GM19467 (cell line): ENCODE results near the gene PGRMC1.
"Not testable (repeated sequence)": the region's sequence is repeated elsewhere in the genome, so short reads cannot be mapped to it uniquely, and the experiment has no call there.

Experiments used
- ATAC-seq: cut with Tn5 transposase; IDR thresholded peaks from one replicate; pipeline ENCODE4 v1.9.1; 2021; ENCODE audit warnings: mild to moderate bottlenecking, moderate library complexity; ENCODE audit not compliant: unreplicated experiment

The PGRMC1 gene

GRCh38 chrX:119231936-119232445, 4.1 kb upstream of the PGRMC1 start:
- no peak for ATAC-seq

GRCh38 chrX:119235051-119235511, 1.0 kb upstream of the PGRMC1 start:
- no peak for ATAC-seq

DNA sequence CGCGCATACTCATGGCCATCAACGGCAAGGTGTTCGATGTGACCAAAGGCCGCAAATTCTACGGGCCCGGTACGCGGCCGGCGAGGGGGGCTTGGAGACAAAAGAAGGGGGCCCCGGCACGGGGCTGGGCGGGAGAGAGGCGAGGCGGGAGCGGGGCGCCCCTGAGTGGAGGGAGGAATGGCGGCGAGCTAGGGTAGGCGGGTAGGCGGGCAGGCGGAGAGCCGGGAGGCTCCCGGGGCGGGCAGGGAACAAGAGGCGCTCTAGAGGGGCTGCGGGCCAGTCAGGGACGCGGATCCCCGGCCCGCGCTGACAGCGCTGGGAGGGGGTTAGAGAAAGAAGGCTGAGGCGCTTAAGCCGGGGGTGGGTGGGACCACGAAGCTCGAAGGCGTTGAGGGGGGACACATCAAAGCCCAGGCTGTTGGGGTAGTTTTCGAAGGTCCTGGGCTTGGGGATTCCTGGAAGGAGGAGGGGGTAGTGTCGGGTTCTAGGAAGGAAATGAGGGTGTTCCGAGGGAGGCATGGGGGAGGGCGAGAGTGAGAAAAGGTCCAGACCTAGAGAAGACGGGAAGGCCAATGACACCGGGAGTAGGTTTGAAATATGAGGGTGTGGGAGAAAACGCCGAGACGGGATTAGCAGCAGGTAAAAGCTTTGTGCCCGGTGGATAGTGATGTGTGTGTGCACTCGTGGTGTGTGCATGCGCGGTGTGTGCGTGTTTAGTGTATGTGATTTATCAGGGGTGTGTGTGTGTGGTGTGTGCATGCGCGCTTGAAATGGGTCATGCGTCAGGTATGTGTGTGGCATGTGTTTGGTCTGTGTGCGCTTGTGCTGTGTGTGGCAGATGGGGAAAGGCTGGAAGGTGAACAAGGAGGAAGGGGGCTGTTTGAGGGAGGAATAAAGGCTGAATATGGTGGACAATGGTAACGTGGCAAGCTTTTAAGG, 807 bp downstream of the PGRMC1 start:
- no peak for ATAC-seq

DNA sequence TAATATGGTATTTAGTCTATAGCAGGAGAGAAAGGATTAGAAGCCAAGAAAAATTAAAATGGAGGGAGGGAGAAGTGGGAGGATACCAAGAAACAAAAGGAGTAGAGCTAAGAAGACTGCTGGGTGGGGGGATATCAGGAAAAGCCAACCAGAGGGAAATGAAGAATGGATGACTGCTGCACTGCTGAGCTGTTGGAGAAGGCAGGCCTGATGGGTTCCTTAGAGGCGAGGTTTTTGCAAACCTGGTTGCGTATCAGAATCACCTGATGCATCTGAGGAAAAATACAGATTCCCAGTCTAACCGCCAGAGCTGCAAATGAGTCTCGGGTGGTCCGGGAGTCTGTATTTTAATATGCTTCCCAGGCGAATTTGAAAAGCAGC, 1.5 kb downstream of the PGRMC1 start:
- no peak for ATAC-seq

DNA sequence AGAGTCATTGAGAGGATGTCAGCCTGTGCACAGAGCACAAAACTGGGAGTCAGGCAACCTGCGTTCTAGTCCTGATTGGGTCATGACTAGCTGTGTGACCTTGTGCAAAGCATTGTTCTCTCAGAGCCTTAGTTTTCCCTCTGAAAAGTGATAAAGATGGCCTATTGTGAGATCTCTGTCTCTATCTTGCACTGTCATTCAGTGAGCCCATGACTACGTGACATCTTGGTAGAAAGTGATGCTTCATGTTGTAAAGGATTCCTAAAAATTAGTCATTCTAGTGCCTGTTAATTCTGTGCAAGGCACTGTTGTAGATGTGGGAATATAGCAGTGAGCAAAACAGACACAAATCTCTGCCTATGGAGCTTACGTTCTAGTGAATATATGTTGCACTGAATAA, 2.5 kb downstream of the PGRMC1 start:
- ATAC-seq = no peak

- ATAC-seq = no peak
These were observed 4.3 kb downstream of the PGRMC1 start for GRCh38 chrX:119240356-119240755.

DNA sequence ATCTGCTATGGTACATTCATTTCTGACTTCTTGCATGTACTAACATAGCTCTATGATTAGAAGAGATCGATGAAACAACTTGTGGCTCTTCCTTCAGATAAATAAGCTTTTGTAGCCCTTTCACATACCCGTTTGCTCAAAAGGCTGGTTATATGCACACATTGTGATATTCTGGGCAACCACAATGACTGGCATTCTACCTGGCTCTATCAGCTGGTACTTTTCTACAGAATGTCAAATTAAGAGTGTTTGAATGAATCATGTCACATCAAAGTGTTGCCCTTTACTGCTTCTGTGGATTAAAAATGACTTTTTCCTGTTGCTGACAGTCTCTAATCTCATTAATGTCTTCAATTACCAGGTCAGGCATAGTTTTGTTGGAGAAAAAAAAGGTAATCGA, 11.6 kb downstream of the PGRMC1 start:
- no peak for ATAC-seq

GRCh38 chrX:119249891-119250290, 13.8 kb downstream of the PGRMC1 start:
- no peak for ATAC-seq

- ATAC-seq = no peak
These were observed 15.3 kb downstream of the PGRMC1 start for GRCh38 chrX:119251386-119251785.

GRCh38 chrX:119252716-119253115, 16.6 kb downstream of the PGRMC1 start:
- ATAC-seq = no peak

- no peak for ATAC-seq
These were observed 30.4 kb downstream of the PGRMC1 start for GRCh38 chrX:119266364-119266995.

- ATAC-seq = not testable (repeated sequence)
These were observed 31.0 kb downstream of the PGRMC1 start for GRCh38 chrX:119267115-119267514.

DNA sequence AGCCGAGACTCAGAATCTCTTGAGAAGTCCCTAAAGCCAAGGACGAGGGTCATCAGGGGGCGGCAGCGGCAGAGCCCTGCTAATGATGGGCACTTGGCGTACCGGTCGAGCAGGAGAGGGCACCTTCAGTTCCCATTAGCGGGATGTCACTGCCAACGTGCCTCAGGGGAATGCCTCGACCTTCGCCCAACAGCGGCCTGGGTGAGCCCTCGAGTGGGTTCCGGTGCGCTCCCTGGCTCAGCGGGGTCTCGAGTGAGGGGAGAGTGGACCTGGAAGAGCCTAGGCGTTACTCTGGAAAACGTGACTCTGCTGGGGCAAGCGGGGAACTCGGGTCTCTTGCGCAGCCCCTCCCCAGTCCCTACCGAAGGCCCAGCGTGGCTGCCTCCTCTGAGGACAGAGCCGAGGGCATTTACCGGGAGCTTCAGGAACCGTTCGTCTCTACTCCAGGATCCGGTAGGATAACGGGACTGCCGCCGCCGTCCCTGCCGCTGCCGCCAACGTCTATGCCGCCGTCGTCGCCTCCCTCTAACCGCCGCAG, 36.9 kb downstream of the PGRMC1 start:
- ATAC-seq = no peak

DNA sequence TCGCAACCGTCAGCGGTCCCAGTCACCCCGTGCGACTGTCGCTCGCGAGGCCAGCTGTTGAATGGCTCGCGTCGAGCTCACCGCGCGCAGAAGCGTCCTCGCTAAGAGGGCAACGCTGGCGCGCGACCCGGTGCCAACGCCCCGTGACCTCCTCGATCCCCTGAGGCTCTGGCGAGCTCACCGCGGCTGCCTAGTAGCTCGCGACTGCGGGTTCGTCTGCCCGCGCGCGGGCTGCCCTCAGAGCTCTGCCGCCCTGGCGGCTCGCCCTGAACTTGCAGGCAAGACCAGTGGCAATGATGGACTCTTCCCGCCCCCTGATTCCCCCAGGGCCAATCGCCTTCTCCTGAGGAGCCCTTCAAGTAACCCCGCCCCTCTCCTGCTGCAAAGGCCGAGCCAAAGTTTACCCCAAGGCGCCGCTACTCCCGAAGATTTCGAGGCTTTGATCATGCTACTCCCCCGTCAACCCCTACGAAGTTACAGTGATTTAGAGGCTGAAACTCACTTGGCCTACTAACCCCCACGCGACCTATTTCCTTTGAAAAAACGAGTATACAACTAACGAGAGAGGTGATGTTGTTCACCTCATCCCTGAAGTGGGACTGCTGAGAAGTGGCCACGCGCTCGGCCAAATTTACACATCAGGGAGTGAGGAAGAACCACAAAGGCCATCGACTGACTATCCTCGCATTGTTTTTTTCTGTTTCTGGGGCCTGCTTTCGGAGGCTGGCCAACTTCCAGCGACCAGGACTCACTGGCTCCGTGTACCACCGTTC, 37.5 kb downstream of the PGRMC1 start:
- peak; percentile 54 for ATAC-seq

- ATAC-seq = not testable (repeated sequence)
These were observed 46.3 kb downstream of the PGRMC1 start for GRCh38 chrX:119282347-119282746.

GRCh38 chrX:119288890-119289393, 52.9 kb downstream of the PGRMC1 start:
- no peak for ATAC-seq

DNA sequence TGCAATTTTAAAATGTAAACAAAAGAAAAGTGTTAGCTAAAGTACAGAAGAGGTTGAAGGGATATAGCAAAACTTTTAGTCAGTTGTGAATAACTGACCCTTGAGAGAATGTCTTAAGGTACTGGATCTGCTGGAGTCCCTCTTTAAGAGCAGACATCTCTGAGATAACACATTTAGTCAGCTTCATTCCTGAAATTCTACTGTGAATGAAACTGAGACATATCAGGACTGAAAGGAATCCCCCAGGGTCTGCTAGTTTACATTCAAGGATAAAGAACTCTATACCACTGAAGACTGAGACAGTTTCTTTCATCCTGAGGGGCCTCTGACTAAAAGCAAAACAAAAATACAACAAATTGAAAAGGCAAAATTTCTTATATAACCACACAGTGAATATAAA, 54.4 kb downstream of the PGRMC1 start:
- no peak for ATAC-seq

- ATAC-seq = not testable (repeated sequence)
These were observed 55.2 kb downstream of the PGRMC1 start for GRCh38 chrX:119291246-119291645.

DNA sequence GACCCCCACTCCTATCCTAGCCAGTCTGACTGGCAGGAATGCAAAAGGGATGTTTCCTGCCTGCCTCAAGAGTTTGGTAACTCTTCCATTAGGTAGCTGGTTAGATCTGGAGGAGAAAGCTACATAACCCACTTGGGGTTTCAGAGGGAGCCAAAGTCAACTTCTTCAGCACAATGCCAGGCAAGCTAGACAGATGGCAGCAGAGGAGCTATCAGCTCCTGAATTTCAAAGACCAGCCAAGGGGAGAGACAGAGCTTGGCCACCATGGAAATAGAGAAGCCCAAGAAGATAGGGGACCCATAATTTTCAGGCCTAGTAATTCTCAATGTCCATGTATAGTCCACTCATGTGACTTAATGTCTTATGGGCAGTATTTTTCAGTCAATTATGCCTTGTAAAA, 56.4 kb downstream of the PGRMC1 start:
- no peak for ATAC-seq
